Hepatocyte (in vitro differentiated cells): Measurements from ENCODE around the gene SWSAP1.

Experiments used
- EZH2phosphoT487 ChIP-seq: fragments of 200-600 bp; sonication (generic); IDR thresholded peaks from one replicate; pipeline ENCODE4 v1.6.1; 2018; ENCODE audit warnings: antibody characterized with exemption, mild to moderate bottlenecking, low read depth, moderate library complexity; ENCODE audit not compliant: unreplicated experiment, severe bottlenecking
- TF ChIP-seq, protein P1 (sequence below): fragments of 200-600 bp; sonication (generic); IDR thresholded peaks from 2 replicates; pipeline ENCODE4 v1.5.1; 2016; ENCODE audit warnings: antibody characterized with exemption, mild to moderate bottlenecking; ENCODE audit not compliant: poor library complexity

DNA sequence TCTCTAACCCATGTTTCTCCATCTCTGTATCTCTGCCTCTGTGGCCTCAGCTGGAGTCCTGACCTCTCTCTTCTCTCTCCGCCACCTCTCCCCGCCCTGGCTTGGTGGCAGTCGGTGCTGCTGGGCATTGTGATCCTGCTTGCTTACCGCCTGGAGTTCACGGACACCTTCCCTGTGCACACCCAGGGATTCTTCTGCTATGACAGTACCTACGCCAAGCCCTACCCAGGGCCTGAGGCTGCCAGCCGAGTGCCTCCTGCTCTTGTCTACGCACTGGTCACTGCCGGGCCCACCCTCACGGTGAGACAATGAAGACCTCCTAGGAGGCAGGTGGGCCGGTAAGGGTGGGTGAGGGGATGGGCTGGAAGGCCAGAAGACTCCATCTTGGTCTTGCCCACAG, 15.0 kb upstream of the SWSAP1 start:
- TF ChIP-seq, protein P1, sequence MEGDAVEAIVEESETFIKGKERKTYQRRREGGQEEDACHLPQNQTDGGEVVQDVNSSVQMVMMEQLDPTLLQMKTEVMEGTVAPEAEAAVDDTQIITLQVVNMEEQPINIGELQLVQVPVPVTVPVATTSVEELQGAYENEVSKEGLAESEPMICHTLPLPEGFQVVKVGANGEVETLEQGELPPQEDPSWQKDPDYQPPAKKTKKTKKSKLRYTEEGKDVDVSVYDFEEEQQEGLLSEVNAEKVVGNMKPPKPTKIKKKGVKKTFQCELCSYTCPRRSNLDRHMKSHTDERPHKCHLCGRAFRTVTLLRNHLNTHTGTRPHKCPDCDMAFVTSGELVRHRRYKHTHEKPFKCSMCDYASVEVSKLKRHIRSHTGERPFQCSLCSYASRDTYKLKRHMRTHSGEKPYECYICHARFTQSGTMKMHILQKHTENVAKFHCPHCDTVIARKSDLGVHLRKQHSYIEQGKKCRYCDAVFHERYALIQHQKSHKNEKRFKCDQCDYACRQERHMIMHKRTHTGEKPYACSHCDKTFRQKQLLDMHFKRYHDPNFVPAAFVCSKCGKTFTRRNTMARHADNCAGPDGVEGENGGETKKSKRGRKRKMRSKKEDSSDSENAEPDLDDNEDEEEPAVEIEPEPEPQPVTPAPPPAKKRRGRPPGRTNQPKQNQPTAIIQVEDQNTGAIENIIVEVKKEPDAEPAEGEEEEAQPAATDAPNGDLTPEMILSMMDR, result no peak
- TF ChIP-seq EZH2phosphoT487, result no peak
